ENCODE data around the gene IL13RA1.
"Not testable (repeated sequence)": the region's sequence is repeated elsewhere in the genome, so short reads cannot be mapped to it uniquely, and the experiment has no call there.

The IL13RA1 gene

DNA sequence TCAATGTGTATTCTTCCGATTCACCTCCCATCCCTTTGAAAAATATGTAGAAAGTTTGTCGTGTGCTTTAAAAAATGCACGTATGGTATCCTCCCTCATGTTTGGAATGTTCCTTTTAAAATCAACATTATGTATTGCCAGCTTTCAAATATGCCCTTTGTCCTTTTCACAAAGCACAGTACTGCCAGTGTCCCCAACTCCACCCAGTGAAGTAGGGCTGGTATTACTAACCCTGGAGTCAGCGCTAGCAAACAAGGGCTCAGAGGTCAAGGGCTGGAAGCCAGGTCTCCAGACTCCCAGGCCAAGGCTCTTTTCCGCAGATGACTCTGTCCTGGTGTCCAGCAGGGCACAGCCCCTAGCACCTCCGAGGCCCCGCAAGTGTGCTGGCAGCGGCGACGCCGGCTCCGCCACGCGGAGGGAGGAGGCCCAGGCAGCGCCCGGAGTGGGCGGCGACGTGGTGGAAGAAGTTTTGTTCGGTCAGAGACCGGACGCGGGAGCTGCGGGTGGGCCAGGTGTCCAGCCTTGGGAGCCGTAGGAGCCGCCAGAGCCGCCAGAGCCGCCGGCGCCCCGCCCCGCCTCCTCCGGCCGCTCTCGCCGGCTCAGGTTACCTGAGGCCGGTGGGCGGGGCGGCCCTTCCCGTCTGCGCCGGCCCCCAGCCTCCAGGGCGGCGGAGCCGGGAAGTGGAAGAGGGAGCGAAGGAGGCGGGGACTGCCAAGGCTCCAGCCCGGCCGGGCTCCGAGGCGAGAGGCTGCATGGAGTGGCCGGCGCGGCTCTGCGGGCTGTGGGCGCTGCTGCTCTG lies at the start of gene IL13RA1:
IL13RA1 (plus strand) TSS at position 720 of the 799 bp plus-strand sequence; CDS start at position 753, 33 bp downstream.
- peak within 1 kb of the TSS; percentile 34; the same call in 1 of the 2 replicates for H3K4me3 ChIP-seq (ENCODE audit: low read length)
- no peak for TF ChIP-seq ZNF274 (IDR thresholded peaks at IDR 0.05; ENCODE audit: low read depth, low read length)

DNA sequence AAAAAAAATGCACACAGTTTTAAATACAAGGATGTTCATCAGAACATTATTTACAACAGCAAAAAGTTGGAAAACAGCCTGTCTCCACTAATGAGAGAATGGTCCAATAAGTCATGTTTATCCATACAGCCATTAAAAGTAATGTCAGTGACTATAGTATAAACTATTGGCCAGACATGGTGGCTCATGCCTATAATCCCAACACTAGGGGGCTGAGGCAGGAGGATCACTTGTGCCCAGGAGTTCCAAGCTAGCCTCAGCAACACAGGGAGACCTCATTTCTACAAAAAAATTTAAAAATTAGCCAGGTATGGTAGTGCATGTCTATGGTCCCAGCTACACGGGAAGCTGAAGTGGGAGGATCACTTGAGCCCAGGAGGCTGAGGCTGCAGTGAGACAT lies 48.1 kb upstream of the IL13RA1 start:
- no peak overlapping the region for H3K4me3 ChIP-seq (ENCODE audit: low read length)
- TF ChIP-seq ZNF274 (IDR thresholded peaks at IDR 0.05; ENCODE audit: low read depth, low read length) = no peak

- H3K4me3 ChIP-seq (ENCODE audit: low read length) = no peak overlapping the region
- no peak for TF ChIP-seq ZNF274 (IDR thresholded peaks at IDR 0.05; ENCODE audit: low read depth, low read length)
Observed at GRCh38 chrX:118682258-118683014, 45.0 kb upstream of the IL13RA1 start.

DNA sequence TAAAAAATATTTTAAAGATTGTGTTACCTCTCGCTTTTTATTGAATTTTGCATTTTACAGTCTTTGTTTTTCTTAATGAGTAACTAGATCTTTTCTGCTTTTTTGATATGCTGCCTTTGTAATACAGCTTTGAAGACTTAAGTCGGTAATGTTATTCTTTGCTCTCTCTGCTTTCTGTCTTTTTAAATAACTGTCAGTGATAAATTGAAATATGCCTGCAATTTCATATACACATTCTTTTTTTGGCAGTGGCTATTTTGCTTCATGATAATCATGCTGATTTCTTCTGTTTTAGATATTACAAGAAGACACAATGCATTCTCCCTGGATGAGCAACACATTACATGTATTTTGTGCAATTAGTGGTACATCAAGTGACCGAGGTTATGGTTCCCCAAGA lies 42.0 kb upstream of the IL13RA1 start:
- H3K4me3 ChIP-seq (ENCODE audit: low read length) = no peak overlapping the region
- no peak for TF ChIP-seq ZNF274 (IDR thresholded peaks at IDR 0.05; ENCODE audit: low read depth, low read length)

- no peak overlapping the region for H3K4me3 ChIP-seq (ENCODE audit: low read length)
- no peak for TF ChIP-seq ZNF274 (IDR thresholded peaks at IDR 0.05; ENCODE audit: low read depth, low read length)
Observed at GRCh38 chrX:118688935-118689334, 38.5 kb upstream of the IL13RA1 start.

DNA sequence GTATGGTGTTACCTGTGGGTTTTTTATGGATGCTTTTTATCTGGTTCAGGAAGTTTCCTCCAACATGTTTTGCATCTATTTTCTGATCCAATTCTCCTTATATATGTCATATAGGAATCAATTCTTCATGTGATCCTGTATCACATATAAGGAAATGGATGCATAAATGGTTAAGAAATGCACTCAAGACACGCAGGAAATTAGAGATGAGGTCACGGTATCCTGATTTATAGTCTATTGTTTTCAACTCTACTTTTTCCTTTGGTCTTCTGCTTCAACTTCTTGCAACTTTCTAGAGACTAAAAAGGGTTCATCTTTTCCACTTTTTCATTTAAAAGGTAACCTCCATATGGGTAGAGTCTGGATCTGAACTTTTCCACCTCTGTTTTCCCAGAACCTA lies 33.6 kb upstream of the IL13RA1 start:
- no peak for TF ChIP-seq ZNF274 (IDR thresholded peaks at IDR 0.05; ENCODE audit: low read depth, low read length)
- H3K4me3 ChIP-seq (ENCODE audit: low read length) = no peak overlapping the region

DNA sequence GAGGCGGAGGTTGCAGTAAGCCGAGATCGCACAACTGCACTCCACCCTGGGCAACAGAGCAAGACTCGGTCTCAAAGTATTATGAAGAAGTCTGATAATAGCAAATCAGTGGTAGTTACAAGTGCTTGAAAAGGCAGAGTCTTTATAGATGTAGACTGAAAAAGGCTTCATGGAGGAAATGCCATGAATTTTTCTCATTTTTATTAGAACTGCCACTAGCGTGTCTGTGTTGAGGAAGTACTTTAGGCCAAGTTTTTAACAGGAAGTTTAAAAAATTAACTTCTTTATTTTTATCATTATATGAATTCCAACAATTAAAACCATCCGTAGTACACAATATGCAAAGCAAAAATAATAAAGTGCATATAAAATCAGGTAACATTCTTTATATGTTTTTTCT lies 32.8 kb upstream of the IL13RA1 start:
- no peak overlapping the region for H3K4me3 ChIP-seq (ENCODE audit: low read length)
- TF ChIP-seq ZNF274 (IDR thresholded peaks at IDR 0.05; ENCODE audit: low read depth, low read length) = no peak

DNA sequence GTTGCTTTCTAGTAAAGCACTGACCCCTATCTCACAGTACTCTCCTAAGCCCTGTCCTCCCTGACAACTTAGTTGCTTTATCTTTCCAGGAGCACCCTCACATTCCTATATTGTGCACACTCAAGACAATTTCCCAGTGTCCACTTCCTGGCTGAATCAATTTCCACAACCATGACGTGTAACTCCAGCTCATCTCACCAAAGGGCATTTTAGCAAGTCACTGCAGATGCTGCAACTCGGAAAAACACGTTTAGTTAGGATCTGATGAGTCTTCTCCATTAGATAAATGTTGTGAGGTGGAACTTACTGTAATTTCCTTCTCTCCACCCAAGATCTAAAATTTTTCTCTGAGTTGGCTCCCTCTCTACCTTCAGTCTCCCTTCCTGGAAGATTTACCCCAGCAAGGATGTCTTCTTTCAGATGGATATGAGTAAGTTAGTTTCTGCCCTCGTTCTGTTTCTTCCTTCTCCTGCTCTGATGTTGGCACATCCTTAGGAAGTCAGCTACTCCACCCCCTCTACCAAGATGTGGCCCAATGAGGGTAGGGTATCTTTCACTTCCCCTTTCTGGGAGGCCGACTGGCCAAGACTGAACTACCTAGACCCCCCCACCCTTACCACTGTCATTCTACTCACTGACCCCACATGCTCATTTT lies 28.8 kb upstream of the IL13RA1 start:
- no peak overlapping the region for H3K4me3 ChIP-seq (ENCODE audit: low read length)
- no peak for TF ChIP-seq ZNF274 (IDR thresholded peaks at IDR 0.05; ENCODE audit: low read depth, low read length)

DNA sequence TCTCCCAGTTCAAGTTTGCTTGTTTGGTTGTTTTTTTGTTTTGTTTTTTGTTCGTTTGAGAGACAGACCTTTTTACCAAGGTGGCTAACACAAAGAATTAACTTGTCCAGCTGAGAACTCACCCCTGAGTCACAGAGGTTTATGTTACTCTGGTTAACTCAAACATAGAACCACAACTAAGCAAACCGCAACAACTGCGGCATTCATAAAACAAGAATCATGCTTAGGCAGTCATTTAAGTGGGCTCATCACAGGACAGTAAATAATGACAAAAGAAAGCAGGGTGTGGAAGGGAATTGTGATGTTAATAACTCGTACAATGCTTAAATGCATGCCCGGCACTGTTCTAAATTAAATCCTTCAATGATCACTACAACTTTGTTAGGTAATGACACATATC lies 24.7 kb upstream of the IL13RA1 start:
- H3K4me3 ChIP-seq (ENCODE audit: low read length) = no peak overlapping the region
- no peak for TF ChIP-seq ZNF274 (IDR thresholded peaks at IDR 0.05; ENCODE audit: low read depth, low read length)

DNA sequence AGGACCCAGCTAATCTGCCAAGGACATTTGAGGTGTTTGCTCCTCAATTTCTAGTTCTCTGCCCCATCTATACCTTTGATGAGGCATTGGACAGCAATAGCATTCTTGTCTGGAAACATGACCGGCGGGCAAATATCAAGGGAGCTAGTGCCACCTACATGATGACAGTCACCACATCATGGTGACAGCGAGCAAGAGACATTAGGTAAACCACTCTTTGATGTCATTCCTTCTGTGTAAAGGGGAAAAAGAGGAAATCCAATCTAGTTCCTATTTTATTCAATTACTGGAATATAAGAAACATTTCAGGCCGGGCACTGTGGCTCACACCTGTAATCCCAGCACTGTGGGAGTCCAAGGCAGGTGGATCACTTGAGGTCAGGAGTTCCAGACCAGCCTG lies 20.7 kb upstream of the IL13RA1 start:
- no peak for TF ChIP-seq ZNF274 (IDR thresholded peaks at IDR 0.05; ENCODE audit: low read depth, low read length)
- no peak overlapping the region for H3K4me3 ChIP-seq (ENCODE audit: low read length)

DNA sequence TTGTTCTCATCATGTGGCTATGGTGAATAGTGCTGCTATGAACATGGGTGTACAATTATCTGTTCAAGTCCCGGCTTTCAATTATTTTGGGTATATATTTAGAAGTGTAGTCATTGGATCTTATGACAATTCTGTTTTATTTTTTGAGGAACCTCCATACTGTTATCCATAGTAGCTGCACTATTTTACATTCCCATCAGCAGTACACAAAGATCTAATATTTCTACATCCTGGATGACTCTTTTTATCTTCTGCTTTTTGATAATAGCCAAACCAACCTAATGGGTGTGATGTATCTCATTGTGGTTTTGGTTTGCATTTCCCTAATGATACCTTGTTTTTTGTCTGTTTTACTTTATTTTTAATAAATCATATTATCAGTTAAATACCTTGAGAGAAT lies 12.9 kb upstream of the IL13RA1 start:
- TF ChIP-seq ZNF274 (IDR thresholded peaks at IDR 0.05; ENCODE audit: low read depth, low read length) = no peak
- no peak overlapping the region for H3K4me3 ChIP-seq (ENCODE audit: low read length)

DNA sequence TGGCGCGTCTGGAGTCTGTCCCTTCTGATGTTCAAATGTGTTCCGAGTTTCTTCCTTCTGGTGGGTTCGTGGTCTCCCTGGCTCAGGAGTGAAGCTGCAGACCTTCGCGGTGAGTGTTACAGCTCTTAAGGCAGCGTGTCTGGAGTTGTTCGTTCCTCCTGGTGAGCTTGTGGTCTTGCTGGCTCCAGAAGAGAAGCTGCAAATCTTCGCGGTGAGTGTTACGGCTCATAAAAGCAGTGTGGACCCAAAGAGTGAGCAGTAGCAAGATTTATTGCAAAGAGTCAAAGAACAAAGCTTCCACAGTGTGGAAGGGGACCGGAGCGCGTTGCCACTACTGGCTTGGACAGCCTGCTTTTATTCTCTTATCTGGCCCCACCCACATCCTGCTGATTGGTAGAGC lies 11.5 kb upstream of the IL13RA1 start:
- not testable (repeated sequence) for H3K4me3 ChIP-seq (ENCODE audit: low read length)

- H3K4me3 ChIP-seq (ENCODE audit: low read length) = not testable (repeated sequence)
Observed at GRCh38 chrX:118716833-118717232, 10.6 kb upstream of the IL13RA1 start.

DNA sequence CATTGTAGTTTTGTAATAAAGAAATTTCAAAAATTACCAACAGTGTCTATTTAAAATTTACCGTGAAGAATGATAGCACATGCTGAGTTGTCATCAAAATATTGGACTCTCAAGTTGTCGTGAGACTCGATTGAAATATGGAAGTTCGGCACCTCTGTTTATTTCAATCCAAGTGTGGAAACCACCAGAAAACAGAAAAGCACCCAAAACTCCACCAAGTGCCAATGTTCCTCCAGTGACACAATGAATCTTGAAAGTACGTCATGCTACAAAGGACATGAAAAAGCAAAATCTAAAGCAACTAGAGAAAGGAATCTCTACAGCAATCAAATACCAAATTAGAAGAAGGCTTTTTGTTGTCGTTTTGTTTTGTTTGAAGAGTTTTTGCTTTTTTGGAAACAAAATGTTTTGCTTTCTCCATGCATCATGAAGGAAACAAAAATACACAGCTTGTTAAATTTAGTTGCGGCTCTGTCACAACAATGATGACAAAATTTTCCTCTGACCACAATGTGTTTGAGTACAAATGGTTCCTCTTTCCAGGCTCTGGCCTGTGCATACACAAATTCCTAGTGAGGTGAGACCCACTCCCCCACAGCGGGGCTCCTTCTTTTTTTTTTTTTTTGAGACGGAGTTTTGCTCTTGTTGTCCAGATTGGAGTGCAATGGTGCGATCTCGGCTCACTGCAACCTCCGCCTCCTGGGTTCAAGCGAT lies 9.6 kb upstream of the IL13RA1 start:
- no peak overlapping the region for H3K4me3 ChIP-seq (ENCODE audit: low read length)
- no peak for TF ChIP-seq ZNF274 (IDR thresholded peaks at IDR 0.05; ENCODE audit: low read depth, low read length)

Data from GM08714 (cell line).